HG03469 (cell line): ENCODE data around the gene OXT.
"Not testable (repeated sequence)": the region's sequence is repeated elsewhere in the genome, so short reads cannot be mapped to it uniquely, and the experiment has no call there.

Experiments used
- ATAC-seq: cut with Tn5 transposase; IDR thresholded peaks from one replicate; pipeline ENCODE4 v1.9.1; 2021; ENCODE audit warnings: mild to moderate bottlenecking, moderate library complexity, moderate number of reproducible peaks; ENCODE audit not compliant: unreplicated experiment

OXT gene

GRCh38 chr20:3047486-3048419 is 23.7 kb upstream of the OXT start:
- no peak for ATAC-seq

- no peak for ATAC-seq
These were observed 19.9 kb upstream of the OXT start for GRCh38 chr20:3051385-3052019.

- no peak for ATAC-seq
These were observed 11.9 kb upstream of the OXT start for GRCh38 chr20:3059489-3059888.

GRCh38 chr20:3064119-3064518 is 7.3 kb upstream of the OXT start:
- not testable (repeated sequence) for ATAC-seq

GRCh38 chr20:3067139-3068014 is 4.0 kb upstream of the OXT start:
- ATAC-seq = no peak

- ATAC-seq = no peak
These were observed 3.3 kb upstream of the OXT start for GRCh38 chr20:3068075-3068474.

GRCh38 chr20:3068986-3069900 is 2.2 kb upstream of the OXT start:
- no peak for ATAC-seq

GRCh38 chr20:3070725-3071124 is 695 bp upstream of the OXT start:
- no peak for ATAC-seq

- ATAC-seq = no peak
These were observed 182 bp upstream of the OXT start for GRCh38 chr20:3071266-3071609.

- ATAC-seq = no peak
These were observed 1.3 kb downstream of the OXT start for GRCh38 chr20:3072530-3073250.

GRCh38 chr20:3073251-3073643 is 1.8 kb downstream of the OXT start:
- not testable (repeated sequence) for ATAC-seq

GRCh38 chr20:3074812-3075211 is 3.4 kb downstream of the OXT start:
- ATAC-seq = no peak

GRCh38 chr20:3075315-3075714 is 3.9 kb downstream of the OXT start:
- not testable (repeated sequence) for ATAC-seq

- ATAC-seq = no peak
These were observed 6.3 kb downstream of the OXT start for GRCh38 chr20:3077618-3078134.

- ATAC-seq = no peak
These were observed 9.5 kb downstream of the OXT start for GRCh38 chr20:3080939-3081388.

GRCh38 chr20:3081641-3082040 is 10.2 kb downstream of the OXT start:
- ATAC-seq = no peak

GRCh38 chr20:3082306-3082951 is 11.0 kb downstream of the OXT start:
- ATAC-seq = no peak

- ATAC-seq = no peak
These were observed 11.8 kb downstream of the OXT start for GRCh38 chr20:3082955-3083952.
